ENCODE results near the gene TM7SF3. TPM values are rescaled to one million over a fixed set of nuclear protein-coding genes. Genes with fewer than 3 reads are reported as not detected.

The TM7SF3 gene
- total RNA-seq, 4 donors from 2014 or later = 31.8 to 50.7 (median 40.5) TPM

DNA sequence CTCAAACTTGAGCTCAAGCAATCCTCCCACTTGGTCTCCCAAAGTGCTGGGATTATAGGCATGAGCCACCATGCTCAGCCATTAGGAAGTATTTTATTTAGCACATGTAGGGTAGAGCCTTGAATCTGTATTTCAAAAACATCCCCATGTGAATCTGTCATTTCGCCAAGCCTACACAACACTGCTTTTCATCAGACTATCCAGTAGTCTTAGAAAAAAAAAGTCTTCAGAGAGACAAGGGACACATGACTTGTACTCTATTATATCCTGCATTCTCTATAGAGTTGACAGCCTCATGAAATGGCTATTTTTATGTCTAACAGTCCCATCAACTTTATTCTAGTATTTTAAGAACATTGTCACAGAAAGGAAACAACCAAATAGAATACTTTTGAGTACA is 35.4 kb downstream of the TM7SF3 start:
- H3K4me3 ChIP-seq = no peak overlapping the region
- no peak for DNase-seq (ENCODE audit: extremely low spot score)
- H3K27ac ChIP-seq (replicated peaks in 1 of 4) = no peak overlapping the region
- H3K36me3 ChIP-seq = peaks cover 17 to 82% (median 36%) of the 10 kb centered on the region in 4 donors
- peaks cover 0 to 3% (median 0%) of the 10 kb centered on the region in 4 donors for H3K4me1 ChIP-seq
- no peak for TF ChIP-seq POLR2AphosphoS5 (IDR thresholded peaks at IDR 0.05)
- no peak for TF ChIP-seq POLR2A (IDR thresholded peaks at IDR 0.05; ENCODE audit: low read depth)
- TF ChIP-seq EP300 (IDR thresholded peaks at IDR 0.05) = no peak
- TF ChIP-seq, protein P1, sequence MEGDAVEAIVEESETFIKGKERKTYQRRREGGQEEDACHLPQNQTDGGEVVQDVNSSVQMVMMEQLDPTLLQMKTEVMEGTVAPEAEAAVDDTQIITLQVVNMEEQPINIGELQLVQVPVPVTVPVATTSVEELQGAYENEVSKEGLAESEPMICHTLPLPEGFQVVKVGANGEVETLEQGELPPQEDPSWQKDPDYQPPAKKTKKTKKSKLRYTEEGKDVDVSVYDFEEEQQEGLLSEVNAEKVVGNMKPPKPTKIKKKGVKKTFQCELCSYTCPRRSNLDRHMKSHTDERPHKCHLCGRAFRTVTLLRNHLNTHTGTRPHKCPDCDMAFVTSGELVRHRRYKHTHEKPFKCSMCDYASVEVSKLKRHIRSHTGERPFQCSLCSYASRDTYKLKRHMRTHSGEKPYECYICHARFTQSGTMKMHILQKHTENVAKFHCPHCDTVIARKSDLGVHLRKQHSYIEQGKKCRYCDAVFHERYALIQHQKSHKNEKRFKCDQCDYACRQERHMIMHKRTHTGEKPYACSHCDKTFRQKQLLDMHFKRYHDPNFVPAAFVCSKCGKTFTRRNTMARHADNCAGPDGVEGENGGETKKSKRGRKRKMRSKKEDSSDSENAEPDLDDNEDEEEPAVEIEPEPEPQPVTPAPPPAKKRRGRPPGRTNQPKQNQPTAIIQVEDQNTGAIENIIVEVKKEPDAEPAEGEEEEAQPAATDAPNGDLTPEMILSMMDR (IDR thresholded peaks at IDR 0.05) = no peak
- no peaks in the 10 kb centered on the region for H3K9me3 ChIP-seq
- no peaks in the 10 kb centered on the region for H3K27me3 ChIP-seq
- WGBS = 96% methylated on average over 1 of the region's 1 CpG
- intact Hi-C loops (cut with DNase I) = no loop called here

DNA sequence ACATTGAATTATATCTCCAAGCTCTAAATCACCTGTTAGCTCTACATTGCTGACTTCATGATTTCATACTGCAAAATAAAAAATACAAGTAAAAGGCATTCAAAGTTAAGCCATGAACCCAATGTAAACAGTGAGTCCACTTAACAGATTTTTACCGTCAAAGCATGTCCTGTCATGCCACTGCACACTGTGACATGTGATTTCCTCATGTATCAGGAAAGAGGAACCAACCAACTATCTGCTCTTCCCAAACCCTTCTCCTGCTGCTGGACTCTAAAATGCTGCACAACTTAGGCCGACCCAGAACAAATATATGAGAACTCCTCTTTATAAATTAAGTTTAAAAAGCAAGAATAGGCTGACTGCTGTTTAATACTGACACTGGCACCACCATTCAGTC is 37.5 kb downstream of the TM7SF3 start:
- WGBS = 83% methylated on average over 2 of the region's 2 CpGs
- H3K27ac ChIP-seq (replicated peaks in 1 of 4) = no peak overlapping the region
- peaks cover 14 to 83% (median 48%) of the 10 kb centered on the region in 4 donors for H3K36me3 ChIP-seq
- peaks cover 0 to 3% (median 0%) of the 10 kb centered on the region in 4 donors for H3K4me1 ChIP-seq
- H3K9me3 ChIP-seq = no peaks in the 10 kb centered on the region
- DNase-seq (ENCODE audit: extremely low spot score) = no peak
- TF ChIP-seq EP300 (IDR thresholded peaks at IDR 0.05) (no peak), POLR2A (IDR thresholded peaks at IDR 0.05; ENCODE audit: low read depth) (no peak), POLR2AphosphoS5 (IDR thresholded peaks at IDR 0.05) (no peak)
- TF ChIP-seq, protein P1 (IDR thresholded peaks at IDR 0.05) = no peak
- H3K4me3 ChIP-seq = no peak overlapping the region
- no peaks in the 10 kb centered on the region for H3K27me3 ChIP-seq
- intact Hi-C loops (cut with DNase I) = no loop called here

DNA sequence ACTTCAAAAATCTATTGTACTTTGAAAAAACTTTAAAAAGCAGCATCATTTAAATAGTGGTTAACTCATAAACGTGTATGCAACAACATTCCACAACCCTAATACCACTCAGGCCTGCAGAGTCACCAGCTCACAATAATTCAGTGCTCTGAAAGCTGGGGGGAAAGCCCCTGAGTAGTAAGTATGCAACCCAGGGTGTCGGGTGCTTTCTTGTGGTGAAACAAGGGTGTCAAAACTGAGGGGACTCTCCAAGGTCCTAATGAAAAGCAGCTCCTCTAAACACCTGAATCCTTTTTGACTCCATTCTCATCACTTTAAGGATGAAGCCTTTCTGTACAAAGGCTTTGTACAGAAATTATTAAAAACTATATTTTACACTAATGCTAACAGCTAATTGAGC is 42.2 kb downstream of the TM7SF3 start:
- Histone ChIP-seq H3K36me3 (peaks cover 18 to 81% (median 56%) of the 10 kb centered on the region in 4 donors), H3K4me3 (no peak overlapping the region), H3K4me1 (no peaks in the 10 kb centered on the region), H3K9me3 (no peaks in the 10 kb centered on the region), H3K27ac (replicated peaks in 1 of 4) (no peak overlapping the region), H3K27me3 (no peaks in the 10 kb centered on the region)
- no peak for DNase-seq (ENCODE audit: extremely low spot score)
- WGBS = 88% methylated on average over 2 of the region's 2 CpGs
- TF ChIP-seq, protein P1 (IDR thresholded peaks at IDR 0.05) = no peak
- TF ChIP-seq POLR2A (IDR thresholded peaks at IDR 0.05; ENCODE audit: low read depth) = no peak
- TF ChIP-seq POLR2AphosphoS5 (IDR thresholded peaks at IDR 0.05) = no peak
- intact Hi-C loops (cut with DNase I) = no loop called here

DNA sequence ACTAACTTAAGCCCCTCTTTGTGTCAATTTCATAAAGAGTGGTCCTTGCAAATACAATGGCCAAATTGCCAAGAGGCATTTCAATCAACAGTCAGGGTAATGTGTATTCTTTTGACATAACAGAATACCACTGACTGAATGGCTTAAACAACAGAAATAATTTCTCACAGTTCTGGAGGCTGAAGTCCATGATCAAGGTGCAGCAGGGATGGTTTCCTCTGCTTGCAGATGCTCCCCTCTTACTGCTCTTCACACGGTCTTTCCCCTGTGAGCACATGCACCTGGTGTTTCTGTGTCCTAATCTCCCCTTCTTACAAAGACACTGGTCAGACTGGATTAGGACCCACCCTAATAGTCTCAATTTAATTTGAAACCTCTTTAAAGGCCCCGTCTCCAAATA is 44.0 kb downstream of the TM7SF3 start:
- H3K9me3 ChIP-seq = no peaks in the 10 kb centered on the region
- intact Hi-C loops (cut with DNase I) = no loop called here
- no peaks in the 10 kb centered on the region for H3K4me1 ChIP-seq
- DNase-seq (ENCODE audit: extremely low spot score) = no peak
- TF ChIP-seq POLR2AphosphoS5 (IDR thresholded peaks at IDR 0.05) (no peak), EP300 (IDR thresholded peaks at IDR 0.05) (no peak), POLR2A (IDR thresholded peaks at IDR 0.05; ENCODE audit: low read depth) (no peak)
- TF ChIP-seq, protein P1 (IDR thresholded peaks at IDR 0.05) = no peak
- no peaks in the 10 kb centered on the region for H3K27me3 ChIP-seq
- H3K36me3 ChIP-seq = peaks cover 12 to 76% (median 59%) of the 10 kb centered on the region in 4 donors
- H3K27ac ChIP-seq (replicated peaks in 1 of 4) = no peak overlapping the region
- WGBS = 100% methylated on average over 2 of the region's 2 CpGs
- no peak overlapping the region for H3K4me3 ChIP-seq

DNA sequence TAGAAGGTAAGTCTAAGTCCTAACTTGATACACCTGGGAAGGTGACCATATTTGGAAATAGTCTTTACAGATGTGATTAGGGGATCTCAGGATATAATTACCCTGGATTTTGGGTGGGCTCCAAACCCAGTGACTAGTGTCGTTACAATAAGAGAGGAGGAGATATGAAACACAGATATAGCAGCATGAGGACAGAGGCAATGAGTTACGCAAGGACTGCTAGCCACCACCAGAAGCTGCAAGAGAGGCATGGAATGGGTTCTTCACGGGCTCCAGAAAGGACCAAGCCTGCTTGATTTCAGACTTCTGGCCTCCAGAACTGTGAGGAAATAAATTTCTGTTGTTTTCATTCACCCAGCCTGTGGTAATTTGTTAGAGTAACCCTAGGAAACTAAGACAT is 47.3 kb downstream of the TM7SF3 start:
- TF ChIP-seq POLR2AphosphoS5 (IDR thresholded peaks at IDR 0.05) = no peak
- TF ChIP-seq, protein P1 (IDR thresholded peaks at IDR 0.05) = no peak
- TF ChIP-seq EP300 (IDR thresholded peaks at IDR 0.05) = no peak
- no peak for TF ChIP-seq POLR2A (IDR thresholded peaks at IDR 0.05; ENCODE audit: low read depth)
- H3K27ac ChIP-seq (replicated peaks in 1 of 4) = no peak overlapping the region
- H3K27me3 ChIP-seq = no peaks in the 10 kb centered on the region
- no peaks in the 10 kb centered on the region for H3K4me1 ChIP-seq
- 85% methylated on average over 3 of the region's 3 CpGs for WGBS
- no peak overlapping the region for H3K4me3 ChIP-seq
- H3K9me3 ChIP-seq = no peaks in the 10 kb centered on the region
- no peak for DNase-seq (ENCODE audit: extremely low spot score)
- intact Hi-C loops (cut with DNase I) = no loop called here
- peaks cover 14 to 78% (median 49%) of the 10 kb centered on the region in 4 donors for H3K36me3 ChIP-seq
